Esophagus muscularis mucosa (tissue), 3 donors: ENCODE results near the gene HEPHL1.

Experiments
- CTCF ChIP-seq, 3 experiments: fragments of 200-600 bp in 2 of 3; fragments of 450-650 bp in 1 of 3; sonication (generic) in 2 of 3; IDR thresholded peaks; one replicate each; pipeline ENCODE4 v1.5.1; 2017 to 2019; ENCODE audit warnings: antibody characterized with exemption in 3 of 3, mild to moderate bottlenecking in 2 of 3, moderate library complexity in 1 of 3
- POLR2A ChIP-seq: fragments of 450-650 bp; IDR thresholded peaks from one replicate; pipeline ENCODE4 v1.6.1; 2017; ENCODE audit warnings: antibody characterized with exemption, moderate library complexity, mild to moderate bottlenecking, low read depth

GRCh38 chr11:94128291-94128745 lies 107.2 kb downstream of the HEPHL1 start:
- TF ChIP-seq POLR2A = no peak
- no peak for TF ChIP-seq CTCF (IDR thresholded peaks at IDR 0.05)
